A673 (cell line): ENCODE results near the gene CCDC88C. TPM values are rescaled to one million over a fixed set of nuclear protein-coding genes. Genes with fewer than 3 reads are reported as not detected.

Experiments
- BruUV-seq: library from RNA; stranded (reverse); fragments of 400-500 nt; replicated peaks from 2 replicates; lab custom pipeline; 2021; lab: Mats Ljungman, UMichigan
- CTCF ChIA-PET: fragments of 300-600 bp; sonication (Branson Sonifier 250); formaldehyde crosslinking; loops from one replicate; lab custom pipeline; 2022; ENCODE audit warnings: antibody characterized with exemption; lab: Charles Lee
- POLR2A ChIA-PET: fragments of 300-600 bp; sonication (Branson Sonifier 250); formaldehyde crosslinking; loops from one replicate; lab custom pipeline; 2022; ENCODE audit warnings: antibody characterized with exemption; ENCODE audit not compliant: low non-redundant PET; lab: Charles Lee
- DNase-seq: peaks from one replicate; pipeline ENCODE4 v3.0.0-alpha.2; 2015; ENCODE audit warnings: low spot score
- H3K27ac ChIP-seq: fragments of 200-600 bp; sonication (generic); 2 replicates; pipeline ENCODE4 v1.5.1; 2016; ENCODE audit warnings: mixed run types, low read depth, mild to moderate bottlenecking, mixed read lengths, antibody characterized with exemption, low read length; ENCODE audit not compliant: poor library complexity, severe bottlenecking
- H3K27me3 ChIP-seq: fragments of 200-600 bp; sonication (generic); replicated peaks from 2 replicates; pipeline ENCODE4 v1.6.1; 2017; ENCODE audit warnings: mixed run types, low read depth, mild to moderate bottlenecking, mixed read lengths, antibody characterized with exemption, low read length; ENCODE audit not compliant: insufficient read depth, poor library complexity
- H3K36me3 ChIP-seq: fragments of 200-600 bp; sonication (generic); 2 replicates; pipeline ENCODE4 v1.6.1; 2016; ENCODE audit warnings: mixed run types, mild to moderate bottlenecking, mixed read lengths, antibody characterized with exemption, low read length; ENCODE audit not compliant: insufficient read depth, poor library complexity, severe bottlenecking
- H3K4me1 ChIP-seq: fragments of 200-600 bp; sonication (generic); 2 replicates; pipeline ENCODE4 v1.6.1; 2017; ENCODE audit warnings: mixed run types, mild to moderate bottlenecking, mixed read lengths, antibody characterized with exemption, low read length; ENCODE audit not compliant: insufficient read depth, poor library complexity, severe bottlenecking
- H3K4me3 ChIP-seq: fragments of 200-600 bp; sonication (generic); 2 replicates; pipeline ENCODE4 v1.5.1; 2016; ENCODE audit warnings: low read depth, mixed run types, mild to moderate bottlenecking, mixed read lengths, low read length; ENCODE audit not compliant: poor library complexity, severe bottlenecking
- H3K9me3 ChIP-seq: fragments of 200-600 bp; sonication (generic); 2 replicates; pipeline ENCODE4 v1.6.1; 2016; ENCODE audit warnings: mixed run types, low read depth, mild to moderate bottlenecking, mixed read lengths, antibody characterized with exemption, low read length; ENCODE audit not compliant: poor library complexity, severe bottlenecking
- EZH2 ChIP-seq: fragments of 200-600 bp; sonication (generic); IDR thresholded peaks from 2 replicates; pipeline ENCODE4 v1.6.1; 2017; ENCODE audit warnings: borderline replicate concordance, low read depth, mild to moderate bottlenecking, mixed read lengths, antibody characterized with exemption, low read length; ENCODE audit not compliant: poor library complexity, severe bottlenecking
- intact Hi-C: fragments of 100-400 bp; cut with micrococcal nuclease; formaldehyde crosslinking; loops from one replicate; pipeline ENCODE4 v1.10.0; 2022; ENCODE audit not compliant: unreplicated experiment
- total RNA-seq: library from RNA; stranded (reverse); gene quantifications from 2 replicates; pipeline ENCODE4 v1.2.3, GENCODE V29; 2021
- TF ChIP-seq, protein P1 (sequence below): fragments of 300-800, 200-600 bp; sonication (generic); conservative IDR thresholded peaks from 2 replicates; pipeline ENCODE4 v1.5.1; 2017; ENCODE audit warnings: low read depth, mild to moderate bottlenecking, antibody characterized with exemption, low read length, moderate library complexity, mixed read lengths

Gene CCDC88C
- total RNA-seq, 1 experiment from 2014 or later = 49.1 TPM

- POLR2A ChIA-PET = interaction anchor here (0.9 kb wide), 1 partner anchor 74 kb away, joined by 6 read pairs; no protein-coding TSS in a partner anchor
- BruUV-seq = no TSS peak
These were observed 124.3 kb downstream of the CCDC88C start for GRCh38 chr14:91293281-91293680.

GRCh38 chr14:91292491-91292890 is 125.1 kb downstream of the CCDC88C start:
- Histone ChIP-seq H3K9me3 (no peaks in the 10 kb centered on the region), H3K4me1 (no peaks in the 10 kb centered on the region), H3K4me3 (no peak overlapping the region), H3K27me3 (no peaks in the 10 kb centered on the region), H3K27ac (no peak overlapping the region), H3K36me3 (peaks cover 48% of the 10 kb centered on the region)
- TF ChIP-seq, protein P1, sequence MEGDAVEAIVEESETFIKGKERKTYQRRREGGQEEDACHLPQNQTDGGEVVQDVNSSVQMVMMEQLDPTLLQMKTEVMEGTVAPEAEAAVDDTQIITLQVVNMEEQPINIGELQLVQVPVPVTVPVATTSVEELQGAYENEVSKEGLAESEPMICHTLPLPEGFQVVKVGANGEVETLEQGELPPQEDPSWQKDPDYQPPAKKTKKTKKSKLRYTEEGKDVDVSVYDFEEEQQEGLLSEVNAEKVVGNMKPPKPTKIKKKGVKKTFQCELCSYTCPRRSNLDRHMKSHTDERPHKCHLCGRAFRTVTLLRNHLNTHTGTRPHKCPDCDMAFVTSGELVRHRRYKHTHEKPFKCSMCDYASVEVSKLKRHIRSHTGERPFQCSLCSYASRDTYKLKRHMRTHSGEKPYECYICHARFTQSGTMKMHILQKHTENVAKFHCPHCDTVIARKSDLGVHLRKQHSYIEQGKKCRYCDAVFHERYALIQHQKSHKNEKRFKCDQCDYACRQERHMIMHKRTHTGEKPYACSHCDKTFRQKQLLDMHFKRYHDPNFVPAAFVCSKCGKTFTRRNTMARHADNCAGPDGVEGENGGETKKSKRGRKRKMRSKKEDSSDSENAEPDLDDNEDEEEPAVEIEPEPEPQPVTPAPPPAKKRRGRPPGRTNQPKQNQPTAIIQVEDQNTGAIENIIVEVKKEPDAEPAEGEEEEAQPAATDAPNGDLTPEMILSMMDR = no peak
- no peak for TF ChIP-seq EZH2
- CTCF ChIA-PET = no interaction called here
- DNase-seq = no peak
- intact Hi-C loops = no loop called here
- BruUV-seq = no TSS peak
- POLR2A ChIA-PET = interaction anchor here (0.9 kb wide), 1 partner anchor 74 kb away, joined by 6 read pairs; no protein-coding TSS in a partner anchor

More at GRCh38 chr14:91293281-91293680, 124.3 kb downstream of the CCDC88C start:
- H3K9me3 ChIP-seq = no peaks in the 10 kb centered on the region
- H3K27me3 ChIP-seq = no peaks in the 10 kb centered on the region
- peaks cover 42% of the 10 kb centered on the region for H3K36me3 ChIP-seq
- TF ChIP-seq, protein P1 = no peak
- TF ChIP-seq EZH2 = no peak
- H3K4me1 ChIP-seq = no peaks in the 10 kb centered on the region
- CTCF ChIA-PET = no interaction called here
- no peak overlapping the region for H3K27ac ChIP-seq
- intact Hi-C loops = no loop called here
- no peak for DNase-seq
- H3K4me3 ChIP-seq = no peak overlapping the region

DNA sequence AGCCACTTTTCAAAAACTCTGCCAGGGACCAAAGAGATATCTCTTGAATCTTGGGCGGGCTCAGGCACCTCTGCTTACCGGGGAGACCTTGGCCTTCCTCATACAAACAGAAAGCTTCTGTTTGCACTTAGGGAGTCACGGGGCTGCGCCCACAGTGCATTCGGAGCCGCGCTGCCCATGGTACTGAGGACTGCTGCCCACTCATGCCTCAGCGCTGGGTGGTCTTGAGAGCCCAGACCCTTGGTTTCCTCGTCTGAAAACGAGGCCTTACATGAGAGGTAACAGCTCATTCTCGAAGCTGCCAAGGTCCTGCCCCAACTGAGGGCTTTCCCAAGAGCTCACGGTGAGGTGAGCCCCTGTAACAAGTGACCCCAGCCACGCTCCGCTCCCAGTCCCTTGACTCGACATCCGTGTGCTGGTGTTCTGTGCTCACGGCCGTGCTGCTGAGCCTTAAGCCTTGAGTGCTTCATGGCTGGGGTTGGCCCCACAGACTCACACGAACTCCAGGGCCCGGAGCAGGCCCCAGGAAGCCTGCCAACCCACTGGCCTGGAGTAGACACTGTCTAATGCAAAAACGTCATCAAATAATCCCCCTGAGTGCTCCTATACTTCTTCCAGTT is 125.7 kb downstream of the CCDC88C start:
- no peak for DNase-seq
- ChIA-PET POLR2A (no interaction called here), CTCF (no interaction called here)
- Histone ChIP-seq H3K27ac (no peak overlapping the region), H3K9me3 (no peaks in the 10 kb centered on the region), H3K4me1 (no peaks in the 10 kb centered on the region), H3K27me3 (no peaks in the 10 kb centered on the region), H3K4me3 (no peak overlapping the region), H3K36me3 (peaks cover 48% of the 10 kb centered on the region)
- TF ChIP-seq EZH2 = no peak
- TF ChIP-seq, protein P1 = no peak
- BruUV-seq = no TSS peak
- intact Hi-C loops = no loop called here
